Measurements from ENCODE around the gene TCERG1L.

- TF ChIP-seq POLR2A (IDR thresholded peaks at IDR 0.05; ENCODE audit: low read depth, low read length) (no peak), POLR2AphosphoS5 (IDR thresholded peaks at IDR 0.05; ENCODE audit: low read depth, low read length) (no peak)
These were observed 131.4 kb downstream of the TCERG1L start for GRCh38 chr10:131180086-131180485.
